NCI-H187 treated with DMSO at 0.1 percent for 48 hours (cell line): ENCODE data around the gene KLF15.

Source experiments
- DNase-seq: peaks from one replicate; lab custom pipeline; 2025; lab: John Stamatoyannopoulos, UW

Gene KLF15

DNA sequence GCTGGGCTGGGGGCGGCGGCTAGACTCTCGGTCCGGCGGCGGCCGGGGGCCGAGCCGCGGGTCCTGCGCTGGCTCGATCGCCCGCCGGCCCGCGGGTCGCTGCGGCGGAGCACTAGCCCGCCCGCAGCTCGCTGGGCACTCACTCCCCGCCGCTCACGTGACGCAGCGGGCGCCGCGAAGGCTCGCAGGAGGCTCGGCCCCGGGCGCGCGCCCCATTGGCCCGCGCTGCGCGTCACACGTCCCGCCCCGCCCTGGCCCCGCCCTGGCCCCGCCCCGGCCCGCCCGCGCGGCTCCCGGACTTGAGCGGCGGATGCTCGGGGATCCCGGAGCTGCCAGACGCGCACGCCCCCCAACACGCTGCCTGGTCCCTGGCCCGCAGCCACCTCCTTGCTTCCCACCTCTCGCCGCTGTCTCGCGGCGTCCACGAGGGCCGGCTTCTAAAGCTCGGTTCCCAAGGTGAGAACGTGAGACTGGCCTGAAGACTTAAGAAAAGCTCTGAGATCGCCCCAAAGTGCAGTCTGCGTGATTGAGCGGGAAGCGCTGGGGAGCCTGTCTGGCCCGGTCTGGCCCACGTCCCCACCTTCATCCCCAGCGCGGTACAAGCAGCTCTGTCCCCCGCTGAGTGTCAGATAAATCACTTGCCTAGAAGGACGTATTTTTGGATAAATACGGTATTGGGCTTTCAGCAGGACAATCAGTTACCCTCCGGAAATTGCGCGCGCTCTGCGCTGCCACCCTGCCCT lies at the start of gene KLF15:
Gene KLF15, minus strand, starts transcription at position 114 of the 743 bp plus-strand sequence. CDS start 4,486 bp downstream, outside the sequence.
- no peak for DNase-seq

DNA sequence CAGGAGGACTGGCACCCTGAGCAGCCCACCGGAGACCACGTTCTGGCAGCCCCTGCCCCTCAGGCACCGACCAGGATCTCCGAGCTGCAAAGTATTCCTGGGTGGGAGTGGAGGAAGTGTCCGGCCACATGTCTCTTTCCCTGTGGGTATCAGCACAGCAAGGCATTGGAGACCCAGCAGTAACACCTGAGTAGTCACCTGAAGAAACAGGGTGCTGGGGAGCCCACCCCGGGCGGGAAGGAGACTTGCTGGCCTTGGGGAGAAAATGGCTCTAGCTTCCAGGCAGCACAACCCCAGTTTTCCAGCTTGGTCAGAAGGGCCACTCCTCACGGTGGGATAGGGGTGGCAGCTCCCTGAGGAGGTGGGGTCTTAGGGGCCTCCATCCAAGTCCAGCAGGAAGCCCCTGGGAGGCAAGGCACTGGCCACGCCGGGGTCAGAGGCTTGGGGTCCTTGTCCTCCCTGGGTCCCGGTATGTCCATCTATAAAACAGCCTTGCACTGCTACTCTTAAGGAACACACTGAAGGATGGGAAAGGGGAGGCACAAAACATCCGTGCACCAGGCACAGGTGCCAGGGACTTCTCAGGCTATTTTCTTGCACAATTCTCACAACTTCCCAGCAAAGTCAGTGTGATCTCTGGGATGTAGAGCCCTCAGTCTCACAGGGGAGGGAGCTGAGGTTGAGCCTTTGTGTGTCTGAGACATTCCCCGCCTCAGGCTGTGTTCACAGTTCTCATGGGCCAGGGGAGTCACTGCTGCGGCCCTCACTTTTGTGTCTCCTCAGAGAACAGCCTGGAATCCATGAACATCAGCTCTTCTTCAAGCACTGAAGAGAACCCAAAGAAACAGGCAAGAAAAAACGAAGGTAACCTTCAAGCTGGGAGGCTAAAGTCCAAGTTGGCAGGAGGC lies 49.4 kb upstream of the KLF15 start:
- no peak for DNase-seq

DNA sequence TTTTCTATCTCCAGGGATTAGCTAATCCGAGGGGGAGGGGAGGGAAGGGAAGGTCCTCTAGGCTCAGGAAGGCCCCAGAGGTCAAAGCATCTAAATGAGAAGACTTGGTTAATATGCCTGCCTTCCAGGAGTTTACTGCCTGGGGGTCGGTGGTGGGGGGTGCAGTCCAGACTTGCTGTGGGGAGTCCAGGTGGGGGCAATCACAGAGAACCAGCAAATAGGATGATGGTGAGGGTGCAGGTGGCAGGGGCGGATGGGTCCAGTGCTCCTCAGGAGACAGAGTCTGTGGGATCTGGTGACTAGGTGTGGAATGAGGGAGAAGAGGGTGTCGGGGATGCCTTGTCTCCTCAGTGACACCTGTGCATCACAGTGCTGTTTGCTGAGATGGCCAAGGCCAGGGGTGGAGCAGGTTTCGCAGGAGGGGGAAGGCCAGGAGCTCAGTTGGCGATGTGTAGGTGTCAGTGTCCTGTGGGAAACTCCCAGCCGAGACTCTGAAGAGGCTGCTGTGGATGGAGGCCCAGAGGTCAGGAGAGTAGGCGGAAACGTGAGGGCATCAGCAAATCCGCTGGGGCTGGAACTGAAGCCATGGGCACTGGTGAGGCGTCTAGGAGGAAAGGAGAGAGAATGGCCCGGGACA lies 45.6 kb upstream of the KLF15 start:
- DNase-seq, result no peak

DNA sequence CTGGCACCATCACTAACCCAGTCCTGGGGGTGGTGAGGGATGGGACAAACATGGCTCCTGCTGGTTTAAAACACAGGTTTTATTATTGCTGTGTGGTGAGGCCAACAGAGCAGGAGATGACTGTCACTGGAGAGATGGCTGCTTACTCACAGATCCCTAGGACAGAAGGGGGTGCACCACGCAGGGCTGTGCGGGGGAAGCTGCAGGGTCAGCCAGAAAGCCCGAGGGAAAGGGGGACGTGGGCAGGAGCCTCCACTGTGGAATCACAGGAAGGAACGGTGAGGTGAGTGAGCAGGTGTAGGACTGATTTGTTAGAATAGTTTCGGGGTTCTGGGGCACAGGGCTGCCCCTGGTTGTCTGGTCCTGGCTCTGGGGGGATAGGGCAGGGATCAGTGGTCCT lies 45.0 kb upstream of the KLF15 start:
- DNase-seq, result no peak

DNA sequence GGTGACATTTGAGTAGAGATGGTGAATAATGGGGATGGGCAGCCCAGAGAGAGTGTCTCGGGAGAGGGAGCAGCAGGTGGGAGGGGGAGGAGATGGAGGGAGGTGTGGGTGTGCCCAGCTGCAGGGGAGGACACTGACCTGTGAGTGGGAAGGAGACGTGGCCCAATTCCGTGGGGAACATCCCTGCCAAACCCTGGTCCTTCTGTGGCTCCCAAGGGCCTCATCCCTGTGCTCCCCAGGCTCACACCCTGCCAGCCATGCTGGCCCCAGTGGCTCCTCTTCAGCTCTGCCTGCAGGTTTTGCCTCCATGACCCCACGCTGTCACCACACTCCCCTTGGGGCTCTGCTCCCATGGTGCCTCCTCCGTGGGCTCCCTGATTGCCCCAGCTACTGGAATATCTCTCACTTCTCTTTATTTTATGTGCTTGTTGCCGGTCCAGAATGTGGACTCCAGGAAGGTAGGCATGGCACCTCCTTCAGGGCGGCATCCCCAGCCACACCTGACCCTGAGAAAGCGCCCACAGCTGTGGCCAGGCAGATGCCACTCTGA lies 44.5 kb upstream of the KLF15 start:
- no peak for DNase-seq

DNA sequence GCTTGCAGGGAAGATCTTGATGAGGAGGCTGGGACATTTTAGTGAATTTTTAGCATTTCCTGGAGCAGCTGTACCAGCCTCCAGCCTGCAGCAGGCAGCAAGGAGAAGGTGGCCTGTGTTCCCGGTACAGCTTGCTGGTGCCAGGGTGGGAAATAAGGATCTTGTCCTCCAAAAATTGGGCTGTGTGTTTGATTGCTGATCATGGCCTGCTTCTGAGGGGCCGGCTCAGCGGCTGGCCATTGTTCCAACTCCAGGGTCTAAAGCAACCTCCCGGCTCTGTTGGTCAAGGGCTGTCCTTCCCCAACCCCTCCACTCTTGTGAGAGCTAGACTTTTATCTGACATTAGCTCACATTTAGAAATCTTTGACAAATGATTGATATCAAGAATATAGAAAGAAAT lies 42.5 kb upstream of the KLF15 start:
- DNase-seq, result no peak

DNA sequence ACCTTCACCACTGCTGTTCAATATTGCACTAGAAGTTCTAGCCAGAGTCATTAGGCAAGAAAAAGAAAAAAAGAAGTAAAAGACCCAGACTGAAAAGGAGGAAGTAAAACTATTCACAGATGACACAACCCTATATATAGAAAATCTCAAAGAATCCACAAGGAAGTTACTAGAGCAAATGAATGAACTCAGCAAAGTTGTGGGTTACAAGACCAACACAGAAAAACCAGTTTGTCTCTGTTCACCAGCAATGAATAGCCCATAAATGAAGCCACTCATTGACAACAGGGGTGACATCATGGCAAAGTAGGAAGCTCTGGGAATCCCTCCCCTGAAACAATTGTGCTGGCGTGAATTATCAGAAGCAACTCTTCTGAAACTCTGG lies 42.1 kb upstream of the KLF15 start:
- DNase-seq, result no peak

DNA sequence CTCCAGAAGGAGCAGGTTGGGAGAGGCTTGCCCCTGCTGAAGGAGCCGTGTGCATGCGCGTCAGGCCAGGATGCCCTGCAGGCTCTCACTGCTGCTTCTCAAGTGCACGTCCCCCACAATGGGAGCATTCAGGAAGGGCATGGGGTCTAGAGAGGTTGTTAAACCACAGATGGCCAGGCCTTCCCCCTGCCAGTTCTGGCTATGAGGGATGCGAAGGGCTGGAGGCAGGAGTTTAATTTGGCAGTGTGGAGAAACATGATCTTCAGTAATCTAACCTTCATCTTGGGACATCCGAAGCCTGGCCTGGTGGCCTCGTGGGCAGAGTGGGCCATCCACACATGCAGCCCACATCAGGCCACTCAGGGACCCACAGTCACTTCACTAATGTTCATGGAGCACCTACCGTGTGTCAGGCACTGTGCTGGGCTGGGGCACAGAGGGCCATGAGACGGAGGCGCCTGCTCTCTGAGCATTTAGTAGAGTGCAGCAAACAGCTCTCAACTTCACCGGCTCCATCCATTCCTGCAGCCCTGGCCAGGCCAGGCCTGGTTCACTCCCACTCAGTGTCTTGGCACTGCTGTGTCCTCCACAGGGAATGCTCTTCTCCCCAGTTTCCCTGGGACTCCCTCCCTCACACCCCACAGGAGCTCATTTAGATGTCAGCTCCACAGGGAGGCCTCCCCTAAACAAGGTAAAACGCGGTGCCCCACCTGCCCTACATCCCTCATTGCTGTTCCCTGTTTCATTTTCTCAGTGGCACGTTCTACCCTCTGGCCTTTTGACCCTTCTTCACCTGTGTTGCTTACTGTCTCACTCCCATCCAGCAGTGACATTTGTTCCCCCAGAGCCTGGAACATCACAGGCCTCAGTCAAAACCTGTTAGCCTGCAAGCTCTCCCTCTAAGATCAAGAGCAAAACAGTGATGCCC lies 41.5 kb upstream of the KLF15 start:
- DNase-seq, result no peak

DNA sequence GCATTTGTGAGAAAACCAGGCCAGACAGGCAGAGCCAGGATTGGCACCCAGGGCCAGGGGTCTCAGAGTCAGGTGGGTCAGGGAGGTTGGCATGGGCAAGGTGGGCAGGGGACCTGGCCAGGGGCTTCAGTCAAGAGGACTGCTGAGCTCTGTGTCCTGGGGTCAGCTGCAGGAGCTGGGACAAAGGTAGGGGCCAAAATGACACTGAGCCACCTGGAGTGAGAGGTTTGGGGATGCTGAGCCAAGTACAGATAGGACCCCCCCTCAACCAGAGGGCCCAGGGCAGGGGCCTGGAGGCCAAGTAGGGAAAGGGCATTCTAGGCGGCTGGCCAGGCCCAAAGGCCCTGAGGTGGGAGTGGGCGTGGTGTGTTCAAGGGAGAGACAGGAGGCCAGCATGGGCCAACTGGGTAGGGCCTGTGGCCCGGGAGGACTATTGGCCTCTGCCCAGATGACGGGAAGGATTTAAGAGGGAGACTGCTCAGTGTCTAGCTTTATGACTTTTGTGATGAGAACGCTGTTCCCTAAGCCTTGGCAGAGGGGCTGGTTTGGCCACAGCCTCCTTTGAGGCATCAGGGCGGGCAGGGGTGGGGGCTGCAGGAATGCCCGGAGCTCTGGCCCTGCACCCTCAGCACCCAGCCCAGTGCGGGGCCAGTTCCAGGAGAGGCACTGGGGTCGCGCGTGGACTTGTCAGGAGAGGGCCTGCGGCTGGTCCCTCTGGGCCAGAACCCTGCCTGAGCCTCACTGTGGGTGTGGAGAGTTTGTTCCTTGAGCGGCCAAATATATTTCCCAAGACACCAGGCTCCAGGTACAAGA lies 40.6 kb upstream of the KLF15 start:
- DNase-seq, result no peak

DNA sequence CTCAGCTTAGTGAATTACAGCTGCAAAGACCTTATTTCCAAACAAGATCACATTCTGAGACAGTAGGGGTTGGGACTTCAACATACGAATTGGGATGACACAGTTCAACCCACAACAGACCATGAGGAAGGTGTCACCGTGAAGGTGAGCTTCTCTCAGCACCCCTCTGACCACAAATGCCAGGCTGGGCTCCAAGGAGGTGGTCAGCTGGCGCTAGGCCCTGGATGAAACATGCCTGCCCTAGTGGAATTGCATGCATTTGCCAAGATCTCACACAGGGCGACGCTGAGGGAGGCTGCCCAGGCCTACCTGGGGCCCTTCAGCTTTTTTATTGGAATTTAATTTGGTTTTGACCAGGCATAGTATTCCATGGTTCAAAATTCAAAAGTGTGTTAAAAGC lies 39.3 kb upstream of the KLF15 start:
- DNase-seq, result no peak

DNA sequence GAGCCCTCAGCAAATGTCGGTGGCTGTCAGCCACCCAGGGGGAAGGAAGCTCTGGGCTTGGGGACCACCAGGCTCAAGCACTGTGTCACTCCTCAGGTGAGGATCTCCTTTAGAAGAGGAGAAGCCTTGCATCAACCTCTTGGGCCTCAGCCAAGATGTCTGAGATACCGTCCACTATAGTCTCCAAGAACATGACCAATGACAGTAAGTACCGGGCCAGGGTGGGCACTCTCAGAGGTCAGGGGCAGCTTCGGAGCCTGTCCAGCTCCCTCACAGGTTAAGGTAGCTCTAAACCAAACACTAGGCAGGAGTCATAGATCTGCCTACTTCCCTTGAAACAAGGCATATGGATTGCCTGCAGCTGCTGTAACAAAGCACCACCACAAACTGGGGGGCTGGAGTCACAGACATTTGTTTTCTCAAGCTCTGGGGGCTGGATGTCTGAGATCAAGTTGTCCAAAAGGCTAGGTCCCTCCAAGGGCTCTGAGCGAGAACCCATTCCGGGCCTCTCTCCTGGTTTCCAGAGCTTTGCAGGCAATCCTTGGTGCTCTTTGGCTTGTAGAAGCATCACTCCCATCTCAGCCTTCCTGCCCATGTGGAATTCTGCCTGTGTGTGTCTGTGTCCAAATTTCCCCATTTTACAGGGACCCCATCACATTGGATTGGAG lies 38.8 kb upstream of the KLF15 start:
- DNase-seq, result no peak

DNA sequence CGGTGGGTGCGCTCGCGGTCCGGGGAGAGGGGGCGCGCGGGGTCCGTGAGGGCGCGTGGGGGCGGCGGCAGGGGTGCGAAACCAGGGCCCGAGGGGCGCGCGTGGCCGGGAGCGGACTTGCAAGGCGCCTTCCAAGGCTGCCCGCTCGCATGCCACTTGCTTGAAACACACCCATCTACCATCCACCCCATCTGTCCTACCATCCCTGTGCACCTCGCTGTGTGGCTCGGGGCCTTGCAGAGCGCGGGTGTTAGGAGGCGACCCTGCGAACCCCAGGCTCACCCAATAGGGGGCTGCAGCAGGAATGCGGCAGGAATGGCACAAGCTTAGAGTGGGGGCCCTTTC lies 37.7 kb upstream of the KLF15 start:
- DNase-seq, result no peak

DNA sequence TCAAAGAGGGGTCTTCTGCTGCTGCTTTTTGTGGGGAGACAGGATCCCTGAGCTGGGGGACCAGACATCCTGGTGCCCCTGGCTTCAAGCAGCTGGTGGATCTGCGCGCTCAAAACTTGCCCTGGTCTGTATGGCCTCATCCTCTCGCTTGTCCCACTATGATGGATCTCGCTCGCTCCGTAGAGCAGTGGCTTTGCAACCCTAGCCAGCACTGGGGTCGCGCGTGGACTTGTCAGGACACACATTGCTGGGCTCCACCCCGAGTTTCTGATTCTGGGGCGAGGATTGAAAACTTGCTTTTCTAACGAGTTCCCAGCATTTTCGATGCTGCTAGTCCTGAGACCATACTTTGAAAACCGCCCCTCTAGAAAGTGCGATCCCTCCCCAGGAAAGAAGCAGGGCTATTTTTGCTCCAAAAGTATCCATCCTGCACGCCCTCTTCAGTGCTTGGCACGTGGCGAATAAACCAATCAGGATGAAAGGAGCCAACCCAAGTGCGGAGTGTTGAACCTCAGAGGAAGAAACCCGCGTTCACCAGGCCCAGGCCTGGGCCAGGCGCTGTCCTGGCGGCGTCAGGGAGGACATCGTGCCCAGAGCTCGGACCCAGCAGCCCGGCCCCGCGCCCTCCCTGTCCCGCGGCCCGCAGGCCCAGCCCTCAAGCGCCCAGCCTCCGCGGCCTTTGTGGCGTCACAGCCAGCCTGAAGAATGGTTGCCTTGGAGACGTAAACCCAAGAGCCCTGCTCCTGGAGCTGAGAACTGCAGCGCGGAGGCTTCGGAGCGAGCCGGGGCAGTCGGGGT lies 37.2 kb upstream of the KLF15 start, which contains the start of gene CFAP100:
Gene CFAP100, plus strand, starts transcription at position 731 of the 798 bp plus-strand sequence. CDS start 1,092 bp downstream, outside the sequence.
- DNase-seq, result no peak

DNA sequence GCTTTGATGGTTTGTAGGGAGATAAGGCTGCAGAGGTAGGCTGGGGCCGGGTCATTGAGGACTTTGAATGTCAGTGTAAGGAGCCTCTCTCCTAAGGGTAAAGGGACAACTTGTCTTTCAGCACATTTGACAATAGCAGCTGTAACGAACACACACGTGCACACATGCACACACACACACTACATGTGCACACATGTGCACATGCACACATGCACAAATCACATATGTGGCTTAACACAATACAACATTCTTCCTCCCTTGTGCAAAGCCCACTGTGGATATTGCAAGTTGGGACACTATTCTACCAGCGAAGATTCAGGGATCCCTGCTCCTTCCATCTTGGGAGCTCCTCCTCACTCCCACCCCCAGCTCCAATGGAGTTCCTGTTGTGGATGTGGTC lies 36.4 kb upstream of the KLF15 start:
- DNase-seq, result no peak

DNA sequence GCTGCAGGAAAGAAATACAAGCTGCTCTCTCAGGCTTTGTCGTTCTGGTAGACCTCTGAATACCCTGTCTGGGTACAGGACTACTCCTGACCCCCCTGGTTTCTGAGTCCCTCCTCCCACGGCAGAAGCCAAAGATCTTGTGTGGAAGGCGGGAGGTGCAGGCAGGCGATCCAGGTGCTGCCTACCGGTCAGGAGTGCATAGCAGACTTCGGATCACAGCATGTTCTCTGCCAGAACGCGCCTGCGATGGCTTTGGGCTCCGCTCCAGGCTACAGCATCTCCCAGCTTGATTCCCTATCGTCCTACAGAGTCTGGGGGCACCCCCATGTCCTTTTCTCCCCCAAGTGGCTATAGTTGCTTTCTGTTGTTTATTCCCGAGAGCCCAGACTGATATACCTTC lies 35.0 kb upstream of the KLF15 start:
- DNase-seq, result no peak

DNA sequence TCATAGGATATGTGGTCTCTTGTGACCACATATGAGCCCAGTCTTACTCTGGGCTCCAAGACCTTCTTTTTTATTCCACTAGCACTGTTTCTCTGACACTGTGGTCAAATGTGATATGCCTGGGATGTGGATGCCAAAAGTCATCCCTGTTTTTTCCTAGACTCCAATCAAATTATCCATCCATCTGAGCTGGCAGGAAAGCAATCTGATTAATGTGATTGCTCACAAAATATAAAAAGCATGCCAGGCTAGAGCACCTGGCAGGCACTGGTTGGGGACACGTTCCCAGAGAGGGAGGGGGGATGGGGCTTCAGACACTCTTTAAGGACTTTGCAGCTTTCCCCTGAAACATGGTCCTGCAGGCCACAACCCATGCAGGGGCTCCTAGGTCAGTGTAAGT lies 34.4 kb upstream of the KLF15 start:
- no peak for DNase-seq

DNA sequence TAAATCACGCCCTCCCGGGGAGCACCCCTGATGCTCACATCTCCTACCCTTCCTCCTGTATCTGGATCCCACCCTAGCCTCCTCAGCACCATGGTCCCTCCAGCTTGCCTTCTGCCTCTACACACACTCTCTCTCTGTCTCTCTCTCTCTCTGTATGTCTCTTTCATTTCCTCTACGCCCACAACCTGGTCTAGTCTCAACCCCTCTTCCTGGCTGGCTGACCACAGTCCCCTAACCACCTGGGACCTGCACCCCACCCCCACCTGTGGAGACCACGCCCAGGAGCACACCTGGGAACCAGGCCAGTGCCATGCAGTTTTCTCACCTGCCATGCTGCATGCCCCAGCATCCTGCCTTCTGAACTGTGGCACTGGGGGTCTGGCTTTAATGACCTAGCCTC lies 33.5 kb upstream of the KLF15 start:
- DNase-seq, result no peak

DNA sequence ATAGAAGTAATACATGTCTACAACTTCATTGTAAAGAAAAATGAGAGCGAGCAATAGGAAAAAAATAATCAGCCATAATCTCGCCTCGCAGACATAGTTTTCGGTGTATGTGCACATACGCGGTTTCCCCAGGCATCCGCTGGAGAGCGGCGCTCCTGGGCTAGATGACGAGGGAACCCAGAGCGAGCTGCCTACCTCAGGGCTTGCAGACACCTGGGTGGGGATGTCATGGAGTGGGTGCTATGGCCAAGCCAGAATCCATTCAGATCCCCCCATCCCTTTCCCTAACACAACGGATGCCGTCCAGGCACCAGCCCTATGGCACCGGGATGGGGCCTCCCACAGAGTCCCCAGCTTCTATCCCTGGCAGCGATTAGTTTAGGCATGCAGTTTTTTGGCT lies 33.0 kb upstream of the KLF15 start:
- no peak for DNase-seq

DNA sequence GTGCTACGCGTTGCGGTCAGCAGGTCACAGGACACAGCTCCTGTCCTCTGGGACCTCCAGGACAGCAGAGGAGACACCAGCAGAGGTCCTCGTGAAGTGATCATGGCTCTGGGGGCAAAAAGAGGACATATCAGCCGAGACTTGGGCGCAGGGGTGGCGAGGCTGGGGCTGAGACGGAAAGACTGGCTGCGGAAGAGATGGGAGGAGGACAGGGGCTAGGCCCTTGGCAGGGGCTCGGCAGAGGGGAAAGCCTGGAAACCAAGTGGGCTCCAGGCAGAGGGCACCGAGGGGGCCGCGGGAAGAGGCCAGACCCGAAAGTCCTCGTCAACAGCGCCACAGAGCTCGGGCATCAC lies 32.6 kb upstream of the KLF15 start:
- DNase-seq, result no peak
